Measurements from ENCODE around the gene KCNMB2. TPM values are rescaled to one million over a fixed set of nuclear protein-coding genes. Genes with fewer than 3 reads are reported as not detected.

The KCNMB2 gene
- total RNA-seq, 2 donors from 2014 or later, result not detected

DNA sequence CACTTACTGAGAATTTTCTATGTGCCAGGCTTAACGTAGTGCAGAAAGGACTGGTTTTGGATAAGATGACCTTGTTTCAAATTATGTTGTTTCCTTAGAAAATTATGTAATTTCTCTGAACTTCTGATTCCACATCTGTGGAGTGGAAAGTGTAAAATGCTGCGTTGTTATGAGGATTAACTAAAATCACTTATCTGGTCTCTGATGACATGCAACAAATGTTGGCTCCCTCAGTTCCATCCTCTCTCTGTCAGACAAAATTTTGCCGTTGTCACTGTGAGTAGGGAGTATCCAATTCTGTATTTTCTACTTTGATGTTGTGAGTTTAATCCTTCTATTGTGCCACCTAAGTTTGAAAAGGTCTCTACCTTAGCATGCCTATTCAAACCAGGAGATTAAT lies 175.5 kb downstream of the KCNMB2 start:
- Mint-ChIP-seq H3K9me3 (no peaks in the 10 kb centered on the region), H3K27ac (no peak overlapping the region)

DNA sequence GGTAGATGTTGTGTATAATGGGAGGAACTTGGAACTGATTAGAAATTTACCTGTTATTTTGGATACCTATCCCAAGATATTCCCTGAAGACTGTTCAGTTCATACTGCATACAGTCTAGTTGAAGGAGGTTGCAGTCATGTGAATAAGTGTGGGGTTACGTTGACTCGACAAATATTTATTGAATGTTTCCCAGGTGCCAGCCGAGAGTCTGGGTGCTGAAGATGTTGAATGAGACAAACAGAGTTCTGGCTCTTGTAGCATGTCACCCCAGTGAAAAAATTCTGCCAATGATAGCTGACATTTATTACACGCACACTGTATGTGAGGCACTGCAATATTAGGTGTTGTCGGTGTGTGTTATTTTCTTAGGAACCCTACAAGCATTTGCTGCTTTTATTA lies 176.0 kb downstream of the KCNMB2 start:
- Histone ChIP-seq H3K4me3 (ENCODE audit: low read length) (no peak overlapping the region), H3K27ac (ENCODE audit: low read depth, low read length) (no peak overlapping the region), H3K9ac (ENCODE audit: extremely low read depth, low read length, poor library complexity, severe bottlenecking) (no peak overlapping the region), H3K27me3 (ENCODE audit: control insufficient read depth, insufficient read depth, low read length, poor library complexity, severe bottlenecking) (no peaks in the 10 kb centered on the region), H3K36me3 (ENCODE audit: control insufficient read depth, insufficient read depth, low read length) (no peaks in the 10 kb centered on the region), H3K9me3 (ENCODE audit: control insufficient read depth, low read length) (no peaks in the 10 kb centered on the region), H3K4me1 (ENCODE audit: control insufficient read depth, insufficient read depth, low read length) (no peaks in the 10 kb centered on the region)
- DNase-seq, result no peak
- H3K4me3 Mint-ChIP-seq, result no peak overlapping the region
- no peaks in the 10 kb centered on the region for H3K27me3 Mint-ChIP-seq (ENCODE audit: insufficient read depth)
- no peak overlapping the region for H3K27ac Mint-ChIP-seq
- H3K9me3 Mint-ChIP-seq, result no peaks in the 10 kb centered on the region
- WGBS, 2 experiments (ENCODE audit: insufficient coverage in 1 of 2, insufficient read length in 1 of 2), result 86 to 94% methylated on average over 1 to 5 of the region's 5 CpGs
- no peak for TF ChIP-seq CTCF (conservative IDR thresholded peaks at IDR 0.05)
- no peaks in the 10 kb centered on the region for H3K36me3 Mint-ChIP-seq (ENCODE audit: low read depth)
- H3K4me1 Mint-ChIP-seq, result peaks cover 3% of the 10 kb centered on the region

More for the DNA sequence above, 175.5 kb downstream of the KCNMB2 start:
- peaks cover 3% of the 10 kb centered on the region for H3K4me1 Mint-ChIP-seq
- Histone ChIP-seq H3K9ac (ENCODE audit: extremely low read depth, low read length, poor library complexity, severe bottlenecking) (no peak overlapping the region), H3K27ac (ENCODE audit: low read depth, low read length) (no peak overlapping the region), H3K27me3 (ENCODE audit: control insufficient read depth, insufficient read depth, low read length, poor library complexity, severe bottlenecking) (no peaks in the 10 kb centered on the region), H3K36me3 (ENCODE audit: control insufficient read depth, insufficient read depth, low read length) (no peaks in the 10 kb centered on the region), H3K4me1 (ENCODE audit: control insufficient read depth, insufficient read depth, low read length) (no peaks in the 10 kb centered on the region), H3K4me3 (ENCODE audit: low read length) (no peak overlapping the region), H3K9me3 (ENCODE audit: control insufficient read depth, low read length) (no peaks in the 10 kb centered on the region)
- WGBS, 2 experiments (ENCODE audit: insufficient coverage in 1 of 2, insufficient read length in 1 of 2), result 91% methylated on average over 3 of the region's 3 CpGs; no CpG with 5 or more reads in 1 of the 2 experiments
- no peaks in the 10 kb centered on the region for H3K27me3 Mint-ChIP-seq (ENCODE audit: insufficient read depth)
- no peaks in the 10 kb centered on the region for H3K36me3 Mint-ChIP-seq (ENCODE audit: low read depth)
- TF ChIP-seq CTCF (conservative IDR thresholded peaks at IDR 0.05), result no peak
- H3K4me3 Mint-ChIP-seq, result no peak overlapping the region
- no peak for DNase-seq

DNA sequence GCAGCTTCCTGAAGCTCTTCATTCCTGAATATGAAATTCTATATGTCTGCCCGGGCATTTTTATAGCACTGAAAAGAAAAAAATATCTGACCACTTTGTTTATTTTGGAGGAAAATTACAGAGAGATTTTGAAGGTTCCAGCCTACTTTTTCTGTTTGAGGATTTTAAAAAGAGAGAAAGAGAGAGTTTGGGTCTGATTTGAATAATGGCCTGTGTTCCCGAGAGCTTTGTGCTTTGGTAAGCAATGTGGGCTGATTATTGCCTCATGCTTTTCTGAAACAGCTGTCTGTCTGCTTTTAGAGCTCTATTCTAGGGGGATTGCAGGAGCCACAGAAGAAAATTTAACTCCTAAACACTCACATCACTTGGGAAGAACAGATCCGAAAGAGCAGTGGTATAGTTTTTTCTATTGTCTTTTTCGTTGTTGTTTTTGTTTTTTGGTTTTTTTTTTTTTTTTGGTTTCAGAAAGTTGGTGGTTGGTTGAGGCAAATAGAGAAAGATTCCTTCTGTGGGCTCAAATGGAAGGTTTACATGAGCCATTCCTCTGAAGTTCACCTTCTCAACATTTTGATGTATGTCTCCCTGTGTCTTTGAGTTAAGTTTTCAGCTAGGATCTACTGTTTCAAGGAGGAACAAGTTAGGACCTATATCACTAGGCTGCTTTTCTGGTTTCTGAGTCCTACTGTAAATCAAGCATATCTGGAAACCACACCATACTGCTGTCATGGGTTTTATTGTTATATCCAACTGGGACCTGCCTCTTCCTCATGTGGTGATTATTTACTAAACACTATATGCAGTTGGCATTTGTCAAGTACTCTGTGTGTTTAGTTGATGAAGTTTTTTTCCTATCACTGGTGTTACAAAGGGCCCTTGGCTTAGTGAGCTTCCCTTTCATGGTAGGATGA lies 178.9 kb downstream of the KCNMB2 start:
- H3K4me1 ChIP-seq (ENCODE audit: control insufficient read depth, insufficient read depth, low read length), result no peaks in the 10 kb centered on the region
- H3K27ac Mint-ChIP-seq, result no peak overlapping the region
- H3K9ac ChIP-seq (ENCODE audit: extremely low read depth, low read length, poor library complexity, severe bottlenecking), result no peak overlapping the region
- no peak for TF ChIP-seq CTCF (conservative IDR thresholded peaks at IDR 0.05)
- no peaks in the 10 kb centered on the region for H3K36me3 Mint-ChIP-seq (ENCODE audit: low read depth)
- peaks cover 4% of the 10 kb centered on the region for H3K27me3 ChIP-seq (ENCODE audit: control insufficient read depth, insufficient read depth, low read length, poor library complexity, severe bottlenecking)
- WGBS, 2 experiments (ENCODE audit: insufficient coverage in 1 of 2, insufficient read length in 1 of 2), result 71 to 91% methylated on average over 1 to 4 of the region's 4 CpGs
- no peak overlapping the region for H3K4me3 ChIP-seq (ENCODE audit: low read length)
- no peaks in the 10 kb centered on the region for H3K36me3 ChIP-seq (ENCODE audit: control insufficient read depth, insufficient read depth, low read length)
- peaks cover 5% of the 10 kb centered on the region for H3K4me1 Mint-ChIP-seq
- no peaks in the 10 kb centered on the region for H3K27me3 Mint-ChIP-seq (ENCODE audit: insufficient read depth)
- no peak for DNase-seq
- H3K27ac ChIP-seq (ENCODE audit: low read depth, low read length), result no peak overlapping the region
- no peaks in the 10 kb centered on the region for H3K9me3 Mint-ChIP-seq
- no peak overlapping the region for H3K4me3 Mint-ChIP-seq
- no peaks in the 10 kb centered on the region for H3K9me3 ChIP-seq (ENCODE audit: control insufficient read depth, low read length)
